Lower lobe of right lung (tissue), 2 donors: ENCODE results near the gene MRPS11. TPM values are rescaled to one million over a fixed set of nuclear protein-coding genes. Genes with fewer than 3 reads are reported as not detected.

Experiments
- ATAC-seq, 2 donors: fragments of 200-7000 bp; cut with Tn5 transposase; one replicate each; pipeline ENCODE4 v1.9.1; 2020 to 2022; ENCODE audit warnings: mild to moderate bottlenecking in 2 of 2, moderate library complexity in 2 of 2
- DNase-seq: peaks from one replicate; pipeline ENCODE4 v3.0.0-alpha.2; 2020
- H3K27ac ChIP-seq: fragments of 200-600 bp; one replicate; pipeline ENCODE4 v1.8.0; 2022
- H3K27me3 ChIP-seq: fragments of 200-600 bp; one replicate; pipeline ENCODE4 v1.8.0; 2022; ENCODE audit warnings: low read depth
- H3K36me3 ChIP-seq: fragments of 200-600 bp; one replicate; pipeline ENCODE4 v1.8.0; 2022; ENCODE audit warnings: mild to moderate bottlenecking
- H3K4me1 ChIP-seq: fragments of 200-600 bp; one replicate; pipeline ENCODE4 v1.8.0; 2022
- H3K4me3 ChIP-seq: fragments of 200-600 bp; one replicate; pipeline ENCODE4 v1.8.0; 2022; ENCODE audit warnings: mild to moderate bottlenecking
- H3K9me3 ChIP-seq: fragments of 200-600 bp; one replicate; pipeline ENCODE4 v1.8.0; 2022
- CTCF ChIP-seq: fragments of 200-600 bp; IDR thresholded peaks from one replicate; pipeline ENCODE4 v1.8.0; 2022; ENCODE audit warnings: antibody characterized with exemption, mild to moderate bottlenecking
- intact Hi-C: fragments of 100-400 bp; cut with DNase I; formaldehyde crosslinking; loops from one replicate; pipeline ENCODE4 v1.11.0; 2022
- long read RNA-seq: library from polyadenylated mRNA; unstranded; transcript quantifications from one replicate; pipeline ENCODE4 v2.0.0, GENCODE V29; 2021
- total RNA-seq: library from RNA; stranded (reverse); fragmentation: NEBNext Ultra II Directional; extraction: Animal tissue kit (Norgen Biotek cat#: 25700); gene quantifications from one replicate; pipeline ENCODE4 v1.2.1, GENCODE V29; 2021
- donor health status: DM: no; HTN: yes; CAD: no; lungs with severe emphysema.

The MRPS11 gene
- total RNA-seq = 32.7 TPM
- long read RNA-seq, transcript MRPS11-201 (6 exons, 3,644 nt) = major isoform, 11 of 23 reads
- long read RNA-seq, partial matches to known transcripts = 0 of 23 reads
- long read RNA-seq, other reads (novel, unspliced or antisense) = 12 of 23 reads

- peak; percentile 98 to 99 for ATAC-seq
- H3K4me1 ChIP-seq = peaks cover 27% of the 10 kb centered on the region
- intact Hi-C loops = no loop called here
Observed at GRCh38 chr15:88467073-88467934, at the start of gene MRPS11, which contains the start of gene MRPL46. MRPS11 (plus strand) TSS chr15:88467708; CDS start chr15:88467718, 10 bp downstream. MRPL46 (minus strand) TSS chr15:88467388; CDS start chr15:88467377, 11 bp downstream.

DNA sequence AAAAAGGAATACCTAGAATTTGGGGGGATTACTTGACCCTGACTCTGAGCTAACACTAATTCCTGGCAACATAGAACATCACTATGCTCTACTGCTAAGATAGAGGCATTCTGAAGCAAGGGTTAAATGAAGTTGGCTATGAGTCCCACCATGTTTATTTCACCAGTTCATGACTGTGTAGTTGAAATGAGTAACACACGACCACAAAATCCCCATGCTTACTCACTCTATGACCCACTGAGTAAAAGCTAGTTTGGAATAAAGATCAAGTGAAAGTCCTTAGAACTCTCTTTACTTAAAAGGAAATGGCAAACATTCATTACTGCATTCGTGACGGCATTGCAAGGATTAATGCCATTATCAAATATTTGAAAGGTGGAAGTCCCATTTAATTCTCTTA is 47.7 kb upstream of the MRPS11 start:
- DNase-seq = no peak
- H3K4me3 ChIP-seq = no peak overlapping the region
- intact Hi-C loops = no loop called here
- ATAC-seq = no peak
- TF ChIP-seq CTCF = no peak
- no peaks in the 10 kb centered on the region for H3K4me1 ChIP-seq
- H3K27ac ChIP-seq = no peak overlapping the region
- H3K9me3 ChIP-seq = no peaks in the 10 kb centered on the region
- no peaks in the 10 kb centered on the region for H3K36me3 ChIP-seq
- peaks cover 9% of the 10 kb centered on the region for H3K27me3 ChIP-seq

More at GRCh38 chr15:88467073-88467934, at the start of gene MRPS11, which contains the start of gene MRPL46:
- no peak for TF ChIP-seq CTCF
- H3K27me3 ChIP-seq = no peaks in the 10 kb centered on the region
- H3K4me3 ChIP-seq = peak within 1 kb of the TSS; percentile 93
- H3K27ac ChIP-seq = peak within 1 kb of the TSS; percentile 95
- peaks cover 39% of the 10 kb centered on the region for H3K36me3 ChIP-seq
- peak; percentile 92 for DNase-seq
- no peaks in the 10 kb centered on the region for H3K9me3 ChIP-seq

GRCh38 chr15:88423331-88423730 is 44.2 kb upstream of the MRPS11 start:
- Histone ChIP-seq H3K4me1 (no peaks in the 10 kb centered on the region), H3K27ac (no peak overlapping the region), H3K4me3 (no peak overlapping the region), H3K36me3 (no peaks in the 10 kb centered on the region), H3K9me3 (no peaks in the 10 kb centered on the region), H3K27me3 (peaks cover 15% of the 10 kb centered on the region)
- ATAC-seq (no peak), DNase-seq (no peak)
- intact Hi-C loops = no loop called here
- no peak for TF ChIP-seq CTCF

GRCh38 chr15:88426304-88426703 is 41.2 kb upstream of the MRPS11 start:
- DNase-seq = no peak

DNA sequence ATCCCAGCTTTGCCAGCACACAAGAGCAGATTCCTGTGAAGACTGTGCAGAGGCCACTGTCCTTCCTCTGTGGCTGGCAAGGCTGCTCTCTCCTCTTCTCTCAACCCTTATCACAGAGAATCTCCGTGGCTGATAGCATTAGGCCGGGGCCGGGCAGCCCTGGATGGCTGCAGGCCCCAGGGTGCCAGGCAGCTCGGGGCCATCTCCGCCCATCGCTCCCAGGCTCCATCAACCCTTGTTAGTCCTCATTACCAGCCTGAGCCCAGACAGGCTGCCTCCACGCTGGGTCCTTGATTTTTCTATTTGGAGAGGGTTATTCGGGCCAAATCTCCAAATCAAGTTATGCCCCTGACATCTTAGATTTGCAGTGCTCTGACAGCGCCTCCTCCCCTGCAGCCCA is 39.5 kb upstream of the MRPS11 start:
- Histone ChIP-seq H3K27ac (no peak overlapping the region), H3K9me3 (no peaks in the 10 kb centered on the region), H3K4me1 (no peaks in the 10 kb centered on the region), H3K36me3 (no peaks in the 10 kb centered on the region), H3K4me3 (no peak overlapping the region), H3K27me3 (peaks cover 21% of the 10 kb centered on the region)
- no peak for ATAC-seq
- TF ChIP-seq CTCF = no peak
- intact Hi-C loops = no loop called here
- no peak for DNase-seq

More at GRCh38 chr15:88426304-88426703, 41.2 kb upstream of the MRPS11 start:
- no peak for TF ChIP-seq CTCF
- Histone ChIP-seq H3K36me3 (no peaks in the 10 kb centered on the region), H3K4me1 (no peaks in the 10 kb centered on the region), H3K27ac (no peak overlapping the region), H3K27me3 (peaks cover 21% of the 10 kb centered on the region), H3K9me3 (no peaks in the 10 kb centered on the region), H3K4me3 (no peak overlapping the region)
- no peak for ATAC-seq
- intact Hi-C loops = no loop called here
